Hepatocyte (in vitro differentiated cells): Measurements from ENCODE around the gene GBE1. TPM values are rescaled to one million over a fixed set of nuclear protein-coding genes. Genes with fewer than 3 reads are reported as not detected.

Source experiments
- DNase-seq: peaks from one replicate; pipeline ENCODE4 v3.0.0-alpha.2; 2016; ENCODE audit warnings: low spot score
- H2AFZ ChIP-seq: fragments of 200-600 bp; sonication (generic); 2 replicates; pipeline ENCODE4 v1.6.0; 2016; ENCODE audit warnings: antibody characterized with exemption, mild to moderate bottlenecking
- H3K27ac ChIP-seq: fragments of 200-600 bp; sonication (generic); 2 replicates; pipeline ENCODE4 v1.5.1; 2016; ENCODE audit warnings: mild to moderate bottlenecking
- H3K27me3 ChIP-seq: fragments of 200-600 bp; sonication (generic); 2 replicates; pipeline ENCODE4 v1.6.1; 2016
- H3K36me3 ChIP-seq: fragments of 200-600 bp; sonication (generic); replicated peaks from 2 replicates; pipeline ENCODE4 v1.5.1; 2016; ENCODE audit warnings: low read depth; ENCODE audit not compliant: insufficient read depth
- H3K4me1 ChIP-seq: fragments of 200-600 bp; sonication (generic); 2 replicates; pipeline ENCODE4 v1.5.1; 2016; ENCODE audit warnings: mild to moderate bottlenecking, moderate library complexity; ENCODE audit not compliant: insufficient read depth
- H3K4me2 ChIP-seq: fragments of 200-600 bp; sonication (generic); 2 replicates; pipeline ENCODE4 v1.6.0; 2016
- H3K4me3 ChIP-seq: fragments of 200-600 bp; sonication (generic); 2 replicates; pipeline ENCODE4 v1.5.1; 2016; ENCODE audit warnings: mild to moderate bottlenecking
- H3K79me2 ChIP-seq: fragments of 200-600 bp; sonication (generic); 2 replicates; pipeline ENCODE4 v1.6.0; 2017; ENCODE audit warnings: mild to moderate bottlenecking
- H3K9me2 ChIP-seq: fragments of 200-600 bp; sonication (generic); replicated peaks from 2 replicates; pipeline ENCODE4 v1.6.0; 2017; ENCODE audit warnings: mild to moderate bottlenecking; ENCODE audit not compliant: insufficient read depth
- H3K9me3 ChIP-seq: fragments of 200-600 bp; sonication (generic); 2 replicates; pipeline ENCODE4 v1.5.1; 2016; ENCODE audit warnings: low read depth, mild to moderate bottlenecking
- H4K20me1 ChIP-seq: fragments of 200-600 bp; sonication (generic); 2 replicates; pipeline ENCODE4 v1.6.0; 2016; ENCODE audit warnings: mild to moderate bottlenecking; ENCODE audit not compliant: insufficient read depth, poor library complexity, severe bottlenecking
- EZH2 ChIP-seq: fragments of 200-600 bp; sonication (generic); IDR thresholded peaks from 2 replicates; pipeline ENCODE4 v1.6.1; 2016; ENCODE audit warnings: antibody characterized with exemption, mild to moderate bottlenecking, borderline replicate concordance
- EZH2phosphoT487 ChIP-seq: fragments of 200-600 bp; sonication (generic); IDR thresholded peaks from one replicate; pipeline ENCODE4 v1.6.1; 2018; ENCODE audit warnings: antibody characterized with exemption, mild to moderate bottlenecking, low read depth, moderate library complexity; ENCODE audit not compliant: unreplicated experiment, severe bottlenecking
- WGBS: methylation state at CpG from one replicate; pipeline ENCODE4 v1.1.6; 2016; ENCODE audit warnings: low lambda C conversion rate; ENCODE audit errors: missing lambda C conversion rate; 5-methylcytosine and 5-hydroxymethylcytosine counted together
- polyA plus RNA-seq: library from polyadenylated mRNA; unstranded; fragments of >200 nt; fragmentation: Nextera tagmentation; extraction: Ambion mirVana; gene quantifications from 2 replicates; pipeline ENCODE4 v1.2.1, GENCODE V29; 2016
- total RNA-seq: library from RNA; depleted of rRNA; stranded (reverse); fragments of >200 nt; gene quantifications from 2 replicates; pipeline ENCODE4 v1.2.3, GENCODE V29; 2014
- TF ChIP-seq, protein P1 (sequence below): fragments of 200-600 bp; sonication (generic); IDR thresholded peaks from 2 replicates; pipeline ENCODE4 v1.5.1; 2016; ENCODE audit warnings: antibody characterized with exemption, mild to moderate bottlenecking; ENCODE audit not compliant: poor library complexity

The GBE1 gene
- total and polyA plus RNA-seq, 2 experiments from 2014 or later, result 15.6 to 25.8 TPM

DNA sequence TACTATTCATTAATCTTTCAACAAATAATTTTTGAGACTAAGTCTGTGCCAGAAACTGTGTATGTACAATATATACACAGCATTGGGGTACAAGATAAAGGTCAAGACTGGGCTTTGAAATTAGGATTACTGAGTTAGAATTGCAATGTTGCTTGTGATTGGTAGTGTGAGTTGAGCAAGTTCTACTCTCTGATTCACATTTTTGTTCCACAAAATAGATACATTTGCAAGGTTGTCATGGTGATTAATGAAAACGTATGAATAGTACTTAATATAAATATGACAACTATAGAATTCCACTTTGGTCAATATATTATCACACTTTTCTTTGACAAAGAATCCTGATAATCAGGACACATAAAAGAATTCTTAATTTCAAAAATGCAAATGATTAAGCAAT lies 314.6 kb downstream of the GBE1 start:
- Histone ChIP-seq H3K79me2 (no peaks in the 10 kb centered on the region), H3K9me3 (no peaks in the 10 kb centered on the region), H3K4me1 (no peaks in the 10 kb centered on the region), H4K20me1 (no peaks in the 10 kb centered on the region), H2AFZ (no peak overlapping the region), H3K27ac (no peak overlapping the region), H3K4me3 (no peak overlapping the region), H3K9me2 (no peaks in the 10 kb centered on the region), H3K4me2 (no peak overlapping the region), H3K27me3 (no peaks in the 10 kb centered on the region), H3K36me3 (no peaks in the 10 kb centered on the region)
- DNase-seq, result no peak
- no peak for TF ChIP-seq EZH2
- WGBS, result 100% methylated on average over 1 of the region's 1 CpG

DNA sequence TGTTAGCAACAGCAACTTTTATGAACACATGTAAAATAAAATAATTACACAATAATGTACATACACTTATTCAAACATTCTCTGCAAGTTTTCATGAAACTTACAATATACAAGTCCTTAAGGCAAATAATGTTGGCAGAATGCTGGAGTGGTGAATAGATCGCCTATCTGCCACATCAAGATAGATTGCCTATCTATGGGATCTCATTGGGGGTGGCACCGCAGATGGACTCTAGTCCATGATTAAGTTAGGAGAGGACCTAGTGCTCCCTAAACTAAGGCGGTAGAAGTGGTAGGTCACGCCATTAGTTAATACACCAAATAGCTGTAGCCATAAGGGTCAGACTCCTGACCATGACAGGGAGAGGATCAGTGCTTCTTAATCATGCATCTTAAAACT lies 315.7 kb downstream of the GBE1 start:
- no peaks in the 10 kb centered on the region for H3K27me3 ChIP-seq
- H3K4me2 ChIP-seq, result no peak overlapping the region
- H3K4me1 ChIP-seq, result no peaks in the 10 kb centered on the region
- H2AFZ ChIP-seq, result no peak overlapping the region
- no peak overlapping the region for H3K27ac ChIP-seq
- H3K36me3 ChIP-seq, result no peaks in the 10 kb centered on the region
- no peaks in the 10 kb centered on the region for H3K9me3 ChIP-seq
- no peaks in the 10 kb centered on the region for H3K79me2 ChIP-seq
- DNase-seq, result no peak
- WGBS, result 99% methylated on average over 4 of the region's 4 CpGs
- H4K20me1 ChIP-seq, result no peaks in the 10 kb centered on the region
- H3K9me2 ChIP-seq, result no peaks in the 10 kb centered on the region
- H3K4me3 ChIP-seq, result no peak overlapping the region
- TF ChIP-seq, protein P1, sequence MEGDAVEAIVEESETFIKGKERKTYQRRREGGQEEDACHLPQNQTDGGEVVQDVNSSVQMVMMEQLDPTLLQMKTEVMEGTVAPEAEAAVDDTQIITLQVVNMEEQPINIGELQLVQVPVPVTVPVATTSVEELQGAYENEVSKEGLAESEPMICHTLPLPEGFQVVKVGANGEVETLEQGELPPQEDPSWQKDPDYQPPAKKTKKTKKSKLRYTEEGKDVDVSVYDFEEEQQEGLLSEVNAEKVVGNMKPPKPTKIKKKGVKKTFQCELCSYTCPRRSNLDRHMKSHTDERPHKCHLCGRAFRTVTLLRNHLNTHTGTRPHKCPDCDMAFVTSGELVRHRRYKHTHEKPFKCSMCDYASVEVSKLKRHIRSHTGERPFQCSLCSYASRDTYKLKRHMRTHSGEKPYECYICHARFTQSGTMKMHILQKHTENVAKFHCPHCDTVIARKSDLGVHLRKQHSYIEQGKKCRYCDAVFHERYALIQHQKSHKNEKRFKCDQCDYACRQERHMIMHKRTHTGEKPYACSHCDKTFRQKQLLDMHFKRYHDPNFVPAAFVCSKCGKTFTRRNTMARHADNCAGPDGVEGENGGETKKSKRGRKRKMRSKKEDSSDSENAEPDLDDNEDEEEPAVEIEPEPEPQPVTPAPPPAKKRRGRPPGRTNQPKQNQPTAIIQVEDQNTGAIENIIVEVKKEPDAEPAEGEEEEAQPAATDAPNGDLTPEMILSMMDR, result no peak
- TF ChIP-seq EZH2 (no peak), EZH2phosphoT487 (no peak)

DNA sequence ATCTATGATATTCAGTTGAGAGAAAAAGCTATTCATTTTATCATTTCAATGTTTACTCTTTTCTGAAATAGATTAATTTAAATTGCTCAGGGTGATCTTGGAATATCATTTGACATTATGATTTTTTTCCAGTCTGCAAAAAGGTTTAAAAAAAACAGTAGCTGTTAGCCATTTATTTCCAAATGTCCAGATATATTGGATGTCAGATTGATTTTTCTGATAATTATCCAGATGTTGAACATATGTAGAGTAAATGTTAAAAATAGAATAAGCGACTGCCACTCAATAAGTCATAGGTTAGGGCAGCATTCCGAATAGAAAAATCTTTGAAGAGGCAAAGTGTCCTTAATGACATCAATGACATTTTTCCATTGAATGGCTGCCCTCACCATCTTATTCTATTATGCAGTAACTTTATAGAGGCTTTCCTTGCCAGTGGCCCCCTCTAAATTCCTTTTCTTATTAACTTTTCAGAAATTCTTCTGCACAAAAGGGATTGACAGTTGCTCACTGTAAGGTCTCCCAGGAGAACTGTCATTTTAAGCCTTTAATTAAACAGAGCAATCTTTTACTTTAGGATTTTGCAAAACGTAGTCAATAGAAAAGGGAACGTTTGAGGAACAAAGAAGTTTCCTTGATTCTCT lies 316.5 kb downstream of the GBE1 start:
- Histone ChIP-seq H3K9me3 (no peaks in the 10 kb centered on the region), H3K4me3 (no peak overlapping the region), H3K4me1 (no peaks in the 10 kb centered on the region), H3K27me3 (no peaks in the 10 kb centered on the region), H3K36me3 (no peaks in the 10 kb centered on the region), H3K27ac (no peak overlapping the region), H2AFZ (no peak overlapping the region), H3K9me2 (no peaks in the 10 kb centered on the region), H4K20me1 (no peaks in the 10 kb centered on the region), H3K4me2 (no peak overlapping the region), H3K79me2 (no peaks in the 10 kb centered on the region)
- TF ChIP-seq, protein P1, result no peak
- TF ChIP-seq EZH2phosphoT487, result no peak
- TF ChIP-seq EZH2, result no peak
- 76% methylated on average over 4 of the region's 4 CpGs for WGBS
- no peak for DNase-seq

- Histone ChIP-seq H3K79me2 (no peaks in the 10 kb centered on the region), H3K36me3 (no peaks in the 10 kb centered on the region), H2AFZ (no peak overlapping the region), H3K4me1 (no peaks in the 10 kb centered on the region), H3K27me3 (no peaks in the 10 kb centered on the region), H3K4me2 (no peak overlapping the region), H3K9me2 (no peaks in the 10 kb centered on the region), H4K20me1 (no peaks in the 10 kb centered on the region), H3K27ac (no peak overlapping the region), H3K9me3 (no peaks in the 10 kb centered on the region), H3K4me3 (no peak overlapping the region)
- WGBS, result 90% methylated on average over 1 of the region's 1 CpG
- no peak for TF ChIP-seq EZH2phosphoT487
- no peak for TF ChIP-seq EZH2
- TF ChIP-seq, protein P1, result no peak
- DNase-seq, result no peak
Measured at GRCh38 chr3:81443958-81444357, 317.5 kb downstream of the GBE1 start.
